GM12872 (cell line): ENCODE measurements around the gene GMEB2.

Experiments used
- CTCF ChIP-seq: IDR thresholded peaks from 3 replicates; pipeline ENCODE4 v1.5.1; 2011; ENCODE audit warnings: low read depth, mild to moderate bottlenecking, low read length, moderate library complexity; ENCODE audit not compliant: insufficient read depth

GMEB2 gene

GRCh38 chr20:63639093-63639975 is 12.4 kb upstream of the GMEB2 start:
- no peak for TF ChIP-seq CTCF

GRCh38 chr20:63636752-63637628 is 10.1 kb upstream of the GMEB2 start:
- TF ChIP-seq CTCF, result no peak

GRCh38 chr20:63635431-63636141 is 8.7 kb upstream of the GMEB2 start:
- TF ChIP-seq CTCF, result no peak

GRCh38 chr20:63633732-63634131 is 6.8 kb upstream of the GMEB2 start:
- TF ChIP-seq CTCF, result no peak

- no peak for TF ChIP-seq CTCF
Measured at GRCh38 chr20:63628246-63628975, 1.5 kb upstream of the GMEB2 start.

GRCh38 chr20:63627751-63628245 is 897 bp upstream of the GMEB2 start:
- no peak for TF ChIP-seq CTCF
